Adrenal gland (tissue), 5 donors: ENCODE data around the gene ERBB4.

ENCODE experiments used
- POLR2A ChIP-seq, 2 donors: fragments of 450-650 bp; IDR thresholded peaks; one replicate each; pipeline ENCODE4 v1.6.1; 2017; ENCODE audit warnings: antibody characterized with exemption in 2 of 2, mild to moderate bottlenecking in 2 of 2, moderate library complexity in 1 of 2
- TF ChIP-seq, protein P1 (sequence below), 6 experiments: fragments of 450-650 bp in 4 of 6; fragments of 200-600 bp in 2 of 6; sonication (generic) in 1 of 6; IDR thresholded peaks; 1 replicate in 5 of 6; 2 replicates in 1 of 6; pipeline versions ENCODE4 v1.5.1 to v1.8.0; 2016 to 2021; ENCODE audit warnings: antibody characterized with exemption in 6 of 6, mild to moderate bottlenecking in 2 of 6, moderate library complexity in 1 of 6
- donor health status: DM: no; HTN: no; CAD: no.

DNA sequence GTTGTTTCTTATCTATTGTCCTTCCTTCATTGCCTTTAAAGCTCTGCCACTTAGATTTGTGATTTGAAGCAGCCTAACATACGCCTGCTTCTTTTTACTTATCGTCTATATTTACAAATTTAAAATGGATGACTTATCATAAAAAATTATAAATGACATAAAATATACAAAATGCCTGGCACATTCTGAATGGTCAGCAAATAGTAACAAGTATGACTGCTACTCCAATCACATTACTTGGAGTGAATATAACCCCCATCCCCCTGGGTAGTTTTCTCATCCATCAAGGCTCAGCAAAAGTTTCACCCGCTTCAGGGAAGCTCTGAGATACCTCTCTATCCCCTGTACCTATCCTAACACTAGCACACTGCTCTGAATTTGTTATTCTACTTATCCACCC is 708.9 kb downstream of the ERBB4 start:
- TF ChIP-seq, protein P1, sequence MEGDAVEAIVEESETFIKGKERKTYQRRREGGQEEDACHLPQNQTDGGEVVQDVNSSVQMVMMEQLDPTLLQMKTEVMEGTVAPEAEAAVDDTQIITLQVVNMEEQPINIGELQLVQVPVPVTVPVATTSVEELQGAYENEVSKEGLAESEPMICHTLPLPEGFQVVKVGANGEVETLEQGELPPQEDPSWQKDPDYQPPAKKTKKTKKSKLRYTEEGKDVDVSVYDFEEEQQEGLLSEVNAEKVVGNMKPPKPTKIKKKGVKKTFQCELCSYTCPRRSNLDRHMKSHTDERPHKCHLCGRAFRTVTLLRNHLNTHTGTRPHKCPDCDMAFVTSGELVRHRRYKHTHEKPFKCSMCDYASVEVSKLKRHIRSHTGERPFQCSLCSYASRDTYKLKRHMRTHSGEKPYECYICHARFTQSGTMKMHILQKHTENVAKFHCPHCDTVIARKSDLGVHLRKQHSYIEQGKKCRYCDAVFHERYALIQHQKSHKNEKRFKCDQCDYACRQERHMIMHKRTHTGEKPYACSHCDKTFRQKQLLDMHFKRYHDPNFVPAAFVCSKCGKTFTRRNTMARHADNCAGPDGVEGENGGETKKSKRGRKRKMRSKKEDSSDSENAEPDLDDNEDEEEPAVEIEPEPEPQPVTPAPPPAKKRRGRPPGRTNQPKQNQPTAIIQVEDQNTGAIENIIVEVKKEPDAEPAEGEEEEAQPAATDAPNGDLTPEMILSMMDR (IDR thresholded peaks at IDR 0.05): no peak
- no peak for TF ChIP-seq POLR2A (IDR thresholded peaks at IDR 0.05)
